ENCODE data around the gene NELFCD.

NELFCD gene

DNA sequence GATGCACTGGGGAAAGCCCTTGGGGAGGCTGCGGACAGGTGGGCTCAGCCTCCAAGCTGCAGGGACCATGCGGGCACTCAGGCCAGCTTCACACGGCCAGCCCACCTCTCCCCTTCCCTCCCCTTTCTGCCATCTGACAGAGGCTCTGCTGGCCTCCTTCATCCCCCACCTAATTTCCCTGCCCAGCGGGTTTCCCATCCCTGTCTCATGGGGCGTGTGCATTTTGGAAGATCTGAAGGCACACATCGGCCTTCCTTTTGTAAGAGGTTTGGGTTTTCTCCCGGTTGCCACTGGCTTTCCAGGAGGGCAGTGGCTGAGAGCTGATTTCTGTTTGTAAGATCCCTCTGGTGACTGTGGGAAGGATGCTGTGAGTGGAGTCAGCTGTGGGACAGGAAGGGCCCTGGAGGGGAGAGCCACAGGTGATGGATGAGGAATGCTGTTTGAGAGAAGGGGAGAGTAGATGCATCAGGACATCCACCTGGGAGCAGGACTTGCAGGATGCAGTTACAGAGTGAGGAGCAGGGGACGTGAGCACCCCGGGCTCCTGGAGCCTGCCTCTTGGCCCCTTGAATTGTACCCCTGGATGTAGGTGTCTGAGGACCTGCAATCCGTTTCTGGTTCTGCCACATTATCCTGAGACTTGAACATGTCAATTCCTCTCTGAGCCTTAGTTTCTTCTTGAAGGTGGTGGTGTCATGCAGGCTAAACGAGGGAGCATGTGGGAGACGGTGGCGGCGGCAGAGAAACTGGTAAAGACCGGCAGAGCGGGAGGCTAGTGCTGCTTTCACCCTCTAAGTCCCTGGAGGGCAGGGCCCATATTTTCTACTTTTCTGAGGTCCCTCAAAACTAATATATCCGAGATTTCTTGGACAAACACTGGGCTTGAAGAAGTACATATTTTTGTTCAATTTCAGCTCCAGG lies 32.2 kb downstream of the NELFCD start:
- Histone ChIP-seq H3K27ac (ENCODE audit: low read depth, low read length) (no peak overlapping the region), H3K36me3 (ENCODE audit: low read length) (no peaks in the 10 kb centered on the region), H3F3A (ENCODE audit: insufficient read depth) (peaks cover 7% of the 10 kb centered on the region), H3K9ac (ENCODE audit: low read length) (no peak overlapping the region), H2AFZ (ENCODE audit: low read depth, low read length, severe bottlenecking) (no peak overlapping the region), H3K4me2 (ENCODE audit: low read depth, low read length, poor library complexity, severe bottlenecking) (no peak overlapping the region), H3K4me3 (ENCODE audit: insufficient read depth, low read length, poor library complexity, severe bottlenecking) (no peak overlapping the region), H3K27me3 (ENCODE audit: low read length) (no peaks in the 10 kb centered on the region), H3K79me2 (ENCODE audit: insufficient read depth, low read length) (no peaks in the 10 kb centered on the region), H3K9me2 (replicated peaks; ENCODE audit: insufficient read depth, low read length) (no peaks in the 10 kb centered on the region), H3K9me3 (ENCODE audit: insufficient read depth, low read length) (no peaks in the 10 kb centered on the region), H4K20me1 (ENCODE audit: low read depth, low read length) (no peaks in the 10 kb centered on the region)
- TF ChIP-seq, protein P1, sequence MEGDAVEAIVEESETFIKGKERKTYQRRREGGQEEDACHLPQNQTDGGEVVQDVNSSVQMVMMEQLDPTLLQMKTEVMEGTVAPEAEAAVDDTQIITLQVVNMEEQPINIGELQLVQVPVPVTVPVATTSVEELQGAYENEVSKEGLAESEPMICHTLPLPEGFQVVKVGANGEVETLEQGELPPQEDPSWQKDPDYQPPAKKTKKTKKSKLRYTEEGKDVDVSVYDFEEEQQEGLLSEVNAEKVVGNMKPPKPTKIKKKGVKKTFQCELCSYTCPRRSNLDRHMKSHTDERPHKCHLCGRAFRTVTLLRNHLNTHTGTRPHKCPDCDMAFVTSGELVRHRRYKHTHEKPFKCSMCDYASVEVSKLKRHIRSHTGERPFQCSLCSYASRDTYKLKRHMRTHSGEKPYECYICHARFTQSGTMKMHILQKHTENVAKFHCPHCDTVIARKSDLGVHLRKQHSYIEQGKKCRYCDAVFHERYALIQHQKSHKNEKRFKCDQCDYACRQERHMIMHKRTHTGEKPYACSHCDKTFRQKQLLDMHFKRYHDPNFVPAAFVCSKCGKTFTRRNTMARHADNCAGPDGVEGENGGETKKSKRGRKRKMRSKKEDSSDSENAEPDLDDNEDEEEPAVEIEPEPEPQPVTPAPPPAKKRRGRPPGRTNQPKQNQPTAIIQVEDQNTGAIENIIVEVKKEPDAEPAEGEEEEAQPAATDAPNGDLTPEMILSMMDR (IDR thresholded peaks at IDR 0.05; ENCODE audit: insufficient read depth, low read length, poor library complexity, severe bottlenecking), result no peak
- TF ChIP-seq EZH2phosphoT487 (conservative IDR thresholded peaks at IDR 0.05; ENCODE audit: low read length), result no peak

DNA sequence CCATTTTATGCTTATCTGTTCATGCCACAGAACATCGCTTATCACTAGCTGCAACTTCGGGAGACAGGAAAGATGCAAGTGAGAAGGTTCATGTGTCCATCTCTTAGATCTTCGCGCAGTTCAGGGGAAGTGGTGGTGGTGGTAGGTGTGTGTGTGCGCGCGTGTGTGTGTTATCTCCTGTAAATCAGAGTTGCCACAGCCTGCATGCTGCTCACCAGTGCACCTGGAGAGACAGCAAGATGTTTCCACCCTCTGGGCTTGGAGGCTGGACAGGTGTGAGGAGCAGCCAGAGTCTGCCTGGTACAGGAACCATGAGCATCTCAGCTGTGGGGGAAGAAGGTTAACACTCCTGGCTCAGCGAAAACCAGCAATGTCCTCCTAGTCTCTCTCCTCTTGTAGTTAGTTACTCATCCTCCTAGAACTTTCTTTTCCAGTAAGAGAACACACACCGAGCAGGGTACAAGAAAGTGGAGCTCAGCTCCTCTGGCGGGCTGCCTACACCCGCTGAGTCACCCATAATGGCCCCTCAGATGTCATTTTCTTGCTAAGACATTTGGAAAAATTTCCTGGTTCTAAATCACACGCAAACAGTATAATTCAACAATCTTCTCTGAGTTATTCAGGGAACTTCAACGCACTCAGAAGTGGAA lies 33.0 kb downstream of the NELFCD start:
- Histone ChIP-seq H3K27ac (ENCODE audit: low read depth, low read length) (no peak overlapping the region), H3K4me2 (ENCODE audit: low read depth, low read length, poor library complexity, severe bottlenecking) (no peak overlapping the region)
- TF ChIP-seq EZH2phosphoT487 (conservative IDR thresholded peaks at IDR 0.05; ENCODE audit: low read length), result no peak
- TF ChIP-seq, protein P1 (IDR thresholded peaks at IDR 0.05; ENCODE audit: insufficient read depth, low read length, poor library complexity, severe bottlenecking), result no peak

GRCh38 chr20:59014680-59015389 lies 33.8 kb downstream of the NELFCD start:
- H3K9me3 ChIP-seq (ENCODE audit: insufficient read depth, low read length), result no peaks in the 10 kb centered on the region
- H3K36me3 ChIP-seq (ENCODE audit: low read length), result no peaks in the 10 kb centered on the region
- no peaks in the 10 kb centered on the region for H3K79me2 ChIP-seq (ENCODE audit: insufficient read depth, low read length)
- no peaks in the 10 kb centered on the region for H4K20me1 ChIP-seq (ENCODE audit: low read depth, low read length)
- H3K9me2 ChIP-seq (replicated peaks; ENCODE audit: insufficient read depth, low read length), result no peaks in the 10 kb centered on the region
- H3K4me2 ChIP-seq (ENCODE audit: low read depth, low read length, poor library complexity, severe bottlenecking), result no peak overlapping the region
- H3K27me3 ChIP-seq (ENCODE audit: low read length), result no peaks in the 10 kb centered on the region
- H3K9ac ChIP-seq (ENCODE audit: low read length), result no peak overlapping the region
- no peak overlapping the region for H2AFZ ChIP-seq (ENCODE audit: low read depth, low read length, severe bottlenecking)
- H3K4me3 ChIP-seq (ENCODE audit: insufficient read depth, low read length, poor library complexity, severe bottlenecking), result no peak overlapping the region
- no peaks in the 10 kb centered on the region for H3F3A ChIP-seq (ENCODE audit: insufficient read depth)
- H3K27ac ChIP-seq (ENCODE audit: low read depth, low read length), result no peak overlapping the region
- TF ChIP-seq, protein P1 (IDR thresholded peaks at IDR 0.05; ENCODE audit: insufficient read depth, low read length, poor library complexity, severe bottlenecking), result no peak
- no peak for TF ChIP-seq EZH2phosphoT487 (conservative IDR thresholded peaks at IDR 0.05; ENCODE audit: low read length)

More for the DNA sequence above, 33.0 kb downstream of the NELFCD start:
- H3K36me3 ChIP-seq (ENCODE audit: low read length), result no peaks in the 10 kb centered on the region
- no peak overlapping the region for H2AFZ ChIP-seq (ENCODE audit: low read depth, low read length, severe bottlenecking)
- H3K9me3 ChIP-seq (ENCODE audit: insufficient read depth, low read length), result no peaks in the 10 kb centered on the region
- no peaks in the 10 kb centered on the region for H3K79me2 ChIP-seq (ENCODE audit: insufficient read depth, low read length)
- H3K4me3 ChIP-seq (ENCODE audit: insufficient read depth, low read length, poor library complexity, severe bottlenecking), result no peak overlapping the region
- no peaks in the 10 kb centered on the region for H4K20me1 ChIP-seq (ENCODE audit: low read depth, low read length)
- H3K9me2 ChIP-seq (replicated peaks; ENCODE audit: insufficient read depth, low read length), result no peaks in the 10 kb centered on the region
- no peaks in the 10 kb centered on the region for H3F3A ChIP-seq (ENCODE audit: insufficient read depth)
- no peak overlapping the region for H3K9ac ChIP-seq (ENCODE audit: low read length)
- H3K27me3 ChIP-seq (ENCODE audit: low read length), result no peaks in the 10 kb centered on the region

All from SU-DHL-6 (cell line).